Stomach (tissue), 9 donors: ENCODE results near the gene MMEL1. TPM values are rescaled to one million over a fixed set of nuclear protein-coding genes. Genes with fewer than 3 reads are reported as not detected.

Experiments
- DNase-seq, 2 donors: peaks; one replicate each; pipeline versions ENCODE4 v3.0.0 to v3.0.0-alpha.2; 2013 to 2019
- H3K27ac ChIP-seq, 5 donors: fragments of 200-600 bp in 4 of 5; sonication (generic) in 4 of 5; one replicate each; pipeline ENCODE4 v1.5.1; 2013 to 2019; ENCODE audit warnings: mild to moderate bottlenecking in 1 of 5, moderate library complexity in 1 of 5
- H3K27me3 ChIP-seq, 3 donors: fragments of 200-600 bp; sonication (generic); one replicate each; pipeline ENCODE4 v1.5.1; 2017 to 2019; ENCODE audit warnings: mixed run types in 1 of 3
- H3K36me3 ChIP-seq, 4 donors: fragments of 200-600 bp; sonication (generic); 1 replicate in 3 of 4; 2 replicates in 1 of 4; pipeline ENCODE4 v1.5.1; 2016 to 2019
- H3K4me1 ChIP-seq, 4 donors: fragments of 200-600 bp; sonication (generic); one replicate each; pipeline ENCODE4 v1.5.1; 2016 to 2019
- H3K4me3 ChIP-seq, 4 donors: fragments of 200-600 bp; sonication (generic) in 3 of 4; one replicate each; pipeline ENCODE4 v1.5.1; 2016 to 2019; ENCODE audit warnings: mild to moderate bottlenecking in 1 of 4
- H3K9me3 ChIP-seq, 4 donors: fragments of 200-600 bp; sonication (generic); one replicate each; pipeline ENCODE4 v1.5.1; 2016 to 2019
- EP300 ChIP-seq: sonication (generic); formaldehyde crosslinking; IDR thresholded peaks from one replicate; pipeline ENCODE4 v1.6.1; 2017; ENCODE audit warnings: antibody characterized with exemption
- POLR2A ChIP-seq, 4 donors: fragments of 450-650 bp; IDR thresholded peaks; one replicate each; pipeline ENCODE4 v1.6.1; 2016; ENCODE audit warnings: antibody characterized with exemption in 4 of 4, control low read depth in 2 of 4, mild to moderate bottlenecking in 1 of 4, moderate library complexity in 1 of 4
- POLR2AphosphoS5 ChIP-seq, 3 donors: sonication (generic); formaldehyde crosslinking; IDR thresholded peaks; one replicate each; pipeline ENCODE4 v1.6.1; 2016; ENCODE audit warnings: antibody characterized with exemption in 3 of 3
- WGBS, 5 donors: extraction: QIAGEN DNeasy Blood & Tissue Kit in 3 of 5; methylation state at CpG; one replicate each; pipeline versions ENCODE4 v1.1.5 to v1.1.7; 2013 to 2018; 5-methylcytosine and 5-hydroxymethylcytosine counted together
- intact Hi-C: fragments of 100-400 bp; cut with DNase I; formaldehyde crosslinking; loops from one replicate; pipeline ENCODE4 v1.15.1; 2023; ENCODE audit warnings: low total_unique reads
- polyA plus RNA-seq, 3 donors: library from polyadenylated mRNA; stranded (reverse); fragments of 200-250 nt; gene quantifications; one replicate each; pipeline ENCODE4 v1.2.3, GENCODE V29; 2013
- total RNA-seq, 5 donors: library from RNA; depleted of rRNA; stranded (reverse); fragments of >200 nt; gene quantifications; one replicate each; pipeline versions ENCODE4 v1.1.0 to v1.2.3, GENCODE V29; 2014 to 2016
- TF ChIP-seq, protein P1 (sequence below), 7 experiments: fragments of 450-650 bp in 4 of 7; fragments of 200-600 bp in 3 of 7; sonication (generic) in 3 of 7; IDR thresholded peaks; one replicate each; pipeline ENCODE4 v1.5.1; 2016 to 2019; ENCODE audit warnings: antibody characterized with exemption in 7 of 7, control low read depth in 2 of 7, mild to moderate bottlenecking in 1 of 7
- donor health status: healthy with polysubstance abuse.
- donor health status: Bipolar disorder and iron deficiency.
- donor health status: healthy.

The MMEL1 gene
- total and polyA plus RNA-seq, 8 donors: 1.3 to 190 (median 23.6) TPM

GRCh38 chr1:2604156-2604843 is 28.5 kb downstream of the MMEL1 start:
- intact Hi-C loops: no loop called here
- no peaks in the 10 kb centered on the region for H3K36me3 ChIP-seq
- 80 to 90% (median 86%) methylated on average over 16 to 19 of the region's 19 CpGs for WGBS, 5 donors
- TF ChIP-seq, protein P1, sequence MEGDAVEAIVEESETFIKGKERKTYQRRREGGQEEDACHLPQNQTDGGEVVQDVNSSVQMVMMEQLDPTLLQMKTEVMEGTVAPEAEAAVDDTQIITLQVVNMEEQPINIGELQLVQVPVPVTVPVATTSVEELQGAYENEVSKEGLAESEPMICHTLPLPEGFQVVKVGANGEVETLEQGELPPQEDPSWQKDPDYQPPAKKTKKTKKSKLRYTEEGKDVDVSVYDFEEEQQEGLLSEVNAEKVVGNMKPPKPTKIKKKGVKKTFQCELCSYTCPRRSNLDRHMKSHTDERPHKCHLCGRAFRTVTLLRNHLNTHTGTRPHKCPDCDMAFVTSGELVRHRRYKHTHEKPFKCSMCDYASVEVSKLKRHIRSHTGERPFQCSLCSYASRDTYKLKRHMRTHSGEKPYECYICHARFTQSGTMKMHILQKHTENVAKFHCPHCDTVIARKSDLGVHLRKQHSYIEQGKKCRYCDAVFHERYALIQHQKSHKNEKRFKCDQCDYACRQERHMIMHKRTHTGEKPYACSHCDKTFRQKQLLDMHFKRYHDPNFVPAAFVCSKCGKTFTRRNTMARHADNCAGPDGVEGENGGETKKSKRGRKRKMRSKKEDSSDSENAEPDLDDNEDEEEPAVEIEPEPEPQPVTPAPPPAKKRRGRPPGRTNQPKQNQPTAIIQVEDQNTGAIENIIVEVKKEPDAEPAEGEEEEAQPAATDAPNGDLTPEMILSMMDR (IDR thresholded peaks at IDR 0.05): no peak
- TF ChIP-seq POLR2AphosphoS5 (IDR thresholded peaks at IDR 0.05) (no peak), POLR2A (IDR thresholded peaks at IDR 0.05) (no peak), EP300 (no peak)
- H3K9me3 ChIP-seq: no peaks in the 10 kb centered on the region
- no peak overlapping the region for H3K4me3 ChIP-seq
- H3K4me1 ChIP-seq: peaks cover 0 to 10% (median 0%) of the 10 kb centered on the region in 4 donors
- H3K27me3 ChIP-seq: peaks cover 0 to 56% (median 4%) of the 10 kb centered on the region in 3 donors
- no peak overlapping the region for H3K27ac ChIP-seq
- no peak for DNase-seq

DNA sequence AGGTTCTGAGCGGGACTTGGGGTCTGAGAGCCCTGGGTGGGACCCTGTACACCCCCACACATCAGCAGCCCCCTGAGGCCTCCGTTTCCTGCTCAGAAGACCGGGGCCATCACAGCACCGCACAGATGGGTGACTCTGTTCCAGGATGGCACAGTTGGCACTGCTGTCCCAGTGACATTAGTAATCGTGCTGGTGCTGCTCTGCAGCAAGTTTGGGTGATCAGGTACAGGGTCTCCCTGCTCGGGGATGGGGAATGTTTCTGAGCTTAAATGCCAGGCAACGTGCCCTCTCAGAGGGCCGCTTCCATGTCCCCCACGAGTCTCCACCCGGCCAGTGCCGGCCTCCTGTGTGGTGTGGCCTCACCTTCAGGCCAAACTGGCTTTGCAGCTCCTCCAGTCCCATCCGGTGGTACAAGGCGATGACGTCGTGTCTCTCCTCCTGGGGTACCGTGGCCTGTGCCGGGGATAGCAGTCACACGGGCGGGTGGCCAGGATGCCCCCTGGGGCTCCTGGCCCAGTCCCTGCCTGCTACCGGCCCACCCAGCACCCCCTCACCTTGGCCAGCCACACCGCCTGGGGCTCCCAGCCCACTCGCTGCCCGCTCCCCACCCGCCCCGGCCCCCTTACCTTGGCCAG is 29.2 kb downstream of the MMEL1 start:
- H3K4me1 ChIP-seq: peaks cover 0 to 10% (median 0%) of the 10 kb centered on the region in 4 donors
- no peak overlapping the region for H3K4me3 ChIP-seq
- H3K36me3 ChIP-seq: no peaks in the 10 kb centered on the region
- TF ChIP-seq EP300 (no peak), POLR2A (IDR thresholded peaks at IDR 0.05) (no peak), POLR2AphosphoS5 (IDR thresholded peaks at IDR 0.05) (no peak)
- TF ChIP-seq, protein P1 (IDR thresholded peaks at IDR 0.05): no peak
- 77 to 83% (median 82%) methylated on average over 16 to 25 of the region's 25 CpGs for WGBS, 5 donors
- intact Hi-C loops: no loop called here
- H3K9me3 ChIP-seq: peaks cover 0 to 3% (median 1%) of the 10 kb centered on the region in 4 donors
- peaks cover 0 to 56% (median 4%) of the 10 kb centered on the region in 3 donors for H3K27me3 ChIP-seq
- no peak for DNase-seq
- no peak overlapping the region for H3K27ac ChIP-seq

DNA sequence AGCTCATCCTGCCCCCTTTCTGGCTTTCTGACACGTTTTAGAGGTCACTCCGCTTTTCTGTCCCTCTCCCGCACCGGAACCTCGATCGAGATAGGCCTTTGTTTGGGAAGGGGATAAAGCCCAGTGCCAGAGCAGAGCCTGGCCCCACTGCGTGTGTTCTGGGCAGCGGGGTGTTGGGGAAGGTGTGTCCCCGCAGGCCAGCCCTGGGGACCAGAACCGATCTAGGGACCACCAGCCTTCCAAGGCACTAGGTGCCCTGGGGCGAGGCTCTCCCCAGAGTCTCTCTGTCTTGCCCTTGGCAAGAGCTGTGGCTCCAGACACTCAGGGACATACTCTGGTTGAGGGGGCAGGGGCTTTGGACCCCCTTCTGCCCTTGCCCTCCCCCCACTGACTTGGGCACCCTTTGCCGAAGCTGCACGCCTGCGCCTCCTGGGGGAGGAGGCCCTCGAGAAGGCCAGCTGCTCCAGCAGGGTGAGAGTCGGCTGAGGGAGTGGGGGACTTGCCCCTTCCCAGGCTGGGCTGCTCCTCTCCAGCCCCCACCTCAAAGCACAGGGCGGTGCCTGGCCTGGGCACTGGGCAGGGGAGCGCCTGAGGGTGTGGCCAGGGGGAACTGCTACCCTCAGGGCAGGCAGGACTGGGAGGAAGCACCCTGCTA is 29.8 kb downstream of the MMEL1 start:
- Histone ChIP-seq H3K4me3 (no peak overlapping the region), H3K27me3 (peaks cover 0 to 56% (median 4%) of the 10 kb centered on the region in 3 donors), H3K27ac (no peak overlapping the region), H3K9me3 (peaks cover 0 to 9% (median 4%) of the 10 kb centered on the region in 4 donors), H3K4me1 (peaks cover 0 to 10% (median 0%) of the 10 kb centered on the region in 4 donors), H3K36me3 (no peaks in the 10 kb centered on the region)
- intact Hi-C loops: no loop called here
- no peak for TF ChIP-seq EP300
- TF ChIP-seq, protein P1 (IDR thresholded peaks at IDR 0.05): no peak
- no peak for TF ChIP-seq POLR2AphosphoS5 (IDR thresholded peaks at IDR 0.05)
- TF ChIP-seq POLR2A (IDR thresholded peaks at IDR 0.05): no peak
- no peak for DNase-seq
- 72 to 81% (median 78%) methylated on average over 15 to 18 of the region's 18 CpGs for WGBS, 5 donors

GRCh38 chr1:2602311-2602835 is 30.4 kb downstream of the MMEL1 start:
- DNase-seq: no peak
- H3K27me3 ChIP-seq: peaks cover 0 to 56% (median 4%) of the 10 kb centered on the region in 3 donors
- H3K4me1 ChIP-seq: peaks cover 0 to 4% (median 0%) of the 10 kb centered on the region in 4 donors
- 72 to 86% (median 79%) methylated on average over 15 of the region's 15 CpGs for WGBS, 5 donors
- TF ChIP-seq POLR2AphosphoS5 (IDR thresholded peaks at IDR 0.05): no peak
- TF ChIP-seq, protein P1 (IDR thresholded peaks at IDR 0.05): no peak
- TF ChIP-seq EP300: no peak
- TF ChIP-seq POLR2A (IDR thresholded peaks at IDR 0.05): no peak
- intact Hi-C loops: no loop called here
- peaks cover 0 to 13% (median 5%) of the 10 kb centered on the region in 4 donors for H3K9me3 ChIP-seq
- no peaks in the 10 kb centered on the region for H3K36me3 ChIP-seq
- H3K27ac ChIP-seq: no peak overlapping the region
- H3K4me3 ChIP-seq: no peak overlapping the region
